GM18517 (cell line): ENCODE results near the gene TRPC6.

ENCODE experiments used
- ATAC-seq: cut with Tn5 transposase; IDR thresholded peaks from one replicate; pipeline ENCODE4 v1.9.1; 2021; ENCODE audit warnings: mild to moderate bottlenecking, moderate library complexity; ENCODE audit not compliant: unreplicated experiment

TRPC6 gene

DNA sequence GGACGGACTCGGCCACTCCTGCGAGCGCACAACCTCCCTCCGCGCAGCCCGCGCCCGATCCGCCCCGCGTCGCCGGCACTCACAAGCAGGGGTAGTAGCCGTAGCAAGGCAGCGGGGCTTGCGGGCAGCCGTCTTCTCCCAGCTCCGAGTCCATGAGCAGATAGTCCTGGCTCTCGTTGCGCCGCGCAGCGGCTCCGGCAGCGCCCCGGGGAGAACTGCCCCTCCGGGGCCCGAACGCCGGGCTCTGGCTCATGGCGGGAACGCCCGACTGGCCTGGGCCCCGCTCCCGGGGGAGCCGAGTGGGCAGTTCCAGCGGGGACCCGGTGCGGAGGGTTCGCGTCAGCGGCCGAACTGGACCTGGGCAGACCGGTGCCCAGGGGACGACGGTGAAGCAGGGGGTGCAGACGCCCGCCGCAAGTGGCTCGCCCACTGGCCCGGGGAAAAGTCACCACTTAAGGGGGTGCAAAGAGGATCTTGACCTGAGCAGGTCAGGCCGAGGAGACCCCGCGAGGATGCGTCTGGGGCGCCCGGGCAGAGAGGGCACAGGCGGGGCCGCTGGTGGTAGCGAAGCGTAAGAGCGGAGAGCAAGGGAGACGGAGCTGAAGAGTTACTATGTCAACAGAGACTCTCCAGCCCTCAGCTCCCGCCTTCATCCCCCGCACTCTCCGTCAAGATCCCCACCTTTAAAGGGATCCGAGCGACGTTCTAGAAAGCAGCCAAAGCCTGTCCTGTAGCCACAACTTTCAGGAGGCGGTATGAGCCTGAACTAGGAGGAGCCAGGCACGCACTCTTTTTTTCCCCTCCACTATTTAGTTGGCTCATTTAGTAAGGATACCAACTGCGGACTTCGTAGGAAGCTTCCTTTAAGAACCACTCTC lies at the start of gene TRPC6:
Gene TRPC6, minus strand, starts transcription at position 757 of the 878 bp plus-strand sequence. Its CDS starts 504 bp downstream, at position 253.
- ATAC-seq, result no peak

DNA sequence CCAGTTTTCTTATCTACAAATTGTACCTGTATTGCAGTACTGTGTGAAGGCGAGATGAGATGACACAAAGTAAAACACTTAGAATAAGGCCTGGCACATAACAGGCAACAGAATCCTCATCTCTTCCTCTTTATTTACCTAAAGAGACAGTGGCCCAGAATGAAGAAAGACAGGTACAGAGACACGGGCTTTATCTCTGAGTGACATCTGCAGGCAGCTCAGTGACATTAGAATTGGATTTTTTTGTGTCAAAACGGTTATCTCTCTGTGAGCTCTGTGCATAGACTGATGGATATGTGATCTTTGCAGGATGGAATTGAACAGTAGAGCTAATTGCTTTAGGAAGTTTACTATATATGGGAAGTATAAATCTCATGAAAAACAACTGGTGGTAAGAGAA lies 36.2 kb upstream of the TRPC6 start:
- no peak for ATAC-seq

DNA sequence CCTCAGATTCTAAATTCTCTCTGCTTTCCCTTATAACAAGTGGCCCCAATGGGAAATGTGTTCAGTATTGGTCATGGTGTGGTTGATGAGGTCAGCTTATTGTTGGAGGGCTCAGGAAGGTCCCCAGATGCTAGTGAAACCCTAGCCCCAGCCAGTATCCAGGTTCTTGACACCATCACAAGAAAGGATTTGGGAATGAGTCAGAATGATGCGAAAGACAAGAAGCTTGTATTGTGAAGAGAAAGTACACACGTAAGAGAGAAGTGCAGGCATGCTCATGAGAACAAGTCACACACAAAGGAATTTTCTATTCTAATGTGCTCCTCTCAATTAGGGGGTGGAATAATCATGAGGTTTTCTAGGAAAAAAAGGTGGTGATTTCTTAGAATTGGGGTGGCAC lies 34.9 kb upstream of the TRPC6 start:
- no peak for ATAC-seq

DNA sequence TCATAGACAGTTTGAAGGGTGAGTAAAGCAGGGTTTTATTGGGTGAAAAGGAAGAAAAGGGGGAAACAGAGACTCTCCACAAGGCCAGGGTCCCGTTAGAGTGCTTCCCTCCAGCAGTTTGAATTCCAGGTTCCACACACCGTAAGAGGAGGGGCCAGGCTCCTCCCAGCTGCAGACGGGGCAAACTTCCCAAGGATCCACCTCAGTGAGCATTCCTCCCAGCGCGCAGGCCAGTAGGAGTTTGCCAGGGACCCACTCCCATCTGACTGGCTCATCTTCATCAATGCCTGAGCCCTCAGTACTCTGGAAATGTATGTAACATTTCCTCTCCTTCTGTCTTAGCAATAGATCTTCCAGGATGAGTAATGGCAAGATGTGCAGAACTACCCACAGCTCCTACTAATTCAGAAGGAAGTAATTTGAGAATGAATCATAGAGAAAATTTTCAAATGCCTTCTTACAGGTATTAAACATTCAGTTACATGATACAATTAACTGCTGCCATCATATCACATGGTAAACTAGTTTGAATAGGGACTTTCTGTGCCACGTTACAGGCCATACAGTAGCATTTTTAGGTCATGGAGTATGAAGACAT lies 34.0 kb upstream of the TRPC6 start:
- no peak for ATAC-seq

DNA sequence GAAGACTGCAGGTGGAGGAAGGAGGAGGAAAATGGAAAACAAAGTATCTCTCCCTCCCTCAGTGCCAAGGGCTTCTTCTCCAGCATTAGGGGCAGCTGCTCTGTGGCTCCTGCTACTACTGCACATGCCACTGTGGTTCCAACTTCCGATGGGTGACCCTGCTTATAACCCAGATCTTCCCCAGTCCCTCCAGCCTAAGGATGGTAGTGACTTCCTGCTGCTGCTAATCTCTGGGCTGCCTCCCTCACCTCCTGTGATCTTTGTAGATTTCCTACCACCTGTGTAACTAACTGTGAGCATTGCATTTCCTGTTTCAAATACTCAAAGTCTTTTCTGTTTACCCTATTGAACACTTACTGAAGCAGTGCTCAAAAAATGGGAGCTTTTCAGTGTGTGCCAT lies 28.7 kb upstream of the TRPC6 start:
- ATAC-seq, result no peak

DNA sequence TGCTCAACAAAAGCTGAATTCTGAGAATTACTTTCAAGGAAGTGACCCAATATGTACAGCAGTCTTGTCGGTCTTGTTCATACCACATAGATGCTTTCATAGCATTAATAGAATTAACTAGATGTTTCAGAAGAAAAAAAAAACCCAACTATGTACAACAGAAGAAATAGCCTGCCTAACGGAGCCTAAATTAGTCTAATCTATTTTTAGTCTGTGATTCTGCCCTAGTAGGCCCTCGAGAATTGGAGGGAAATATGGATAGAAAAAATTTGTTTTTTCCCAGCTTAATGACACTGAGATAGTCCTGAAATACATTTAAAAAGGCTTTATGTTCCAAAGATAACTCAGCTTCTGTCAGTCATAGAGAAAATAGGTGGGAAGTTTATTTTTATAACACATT lies 17.1 kb upstream of the TRPC6 start:
- no peak for ATAC-seq

DNA sequence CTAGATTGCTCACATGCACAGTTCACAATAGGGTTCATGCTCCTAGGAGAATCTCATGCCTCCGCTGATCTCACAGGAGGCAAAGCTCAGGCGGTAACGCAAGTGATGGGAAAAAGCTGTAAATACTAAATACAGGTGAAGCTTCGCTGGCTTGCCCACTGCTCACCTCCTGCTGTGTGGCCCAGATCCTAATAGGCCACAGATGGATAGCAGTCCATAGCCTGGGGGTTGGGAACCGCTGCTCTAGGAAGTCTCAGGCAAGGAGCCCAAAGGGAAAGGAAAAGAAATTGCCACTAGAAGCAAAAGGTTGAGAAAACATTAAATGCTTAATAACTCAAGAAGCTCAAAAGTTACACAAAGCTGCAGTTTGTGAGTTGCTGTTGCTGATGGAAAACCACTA lies 3.2 kb upstream of the TRPC6 start:
- no peak for ATAC-seq

DNA sequence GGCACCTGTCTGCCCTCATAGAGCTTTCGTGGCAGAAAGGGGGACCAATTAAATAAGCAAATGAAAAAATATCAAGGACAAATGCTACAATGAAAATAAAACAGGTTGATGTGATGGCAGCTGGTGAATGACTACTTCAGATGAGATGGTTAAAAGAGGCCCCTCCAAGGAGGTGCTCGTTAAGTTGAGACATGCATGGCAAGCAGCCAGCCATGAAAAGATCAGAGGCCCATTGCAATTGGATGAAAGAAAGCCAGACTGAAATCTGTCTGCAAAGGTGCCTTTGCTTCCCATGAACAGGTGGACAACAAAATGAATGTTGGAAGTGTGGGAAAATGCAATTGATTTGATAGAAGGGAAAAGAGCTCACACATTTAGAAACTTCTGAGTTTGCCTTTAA lies 848 bp upstream of the TRPC6 start:
- ATAC-seq, result no peak

DNA sequence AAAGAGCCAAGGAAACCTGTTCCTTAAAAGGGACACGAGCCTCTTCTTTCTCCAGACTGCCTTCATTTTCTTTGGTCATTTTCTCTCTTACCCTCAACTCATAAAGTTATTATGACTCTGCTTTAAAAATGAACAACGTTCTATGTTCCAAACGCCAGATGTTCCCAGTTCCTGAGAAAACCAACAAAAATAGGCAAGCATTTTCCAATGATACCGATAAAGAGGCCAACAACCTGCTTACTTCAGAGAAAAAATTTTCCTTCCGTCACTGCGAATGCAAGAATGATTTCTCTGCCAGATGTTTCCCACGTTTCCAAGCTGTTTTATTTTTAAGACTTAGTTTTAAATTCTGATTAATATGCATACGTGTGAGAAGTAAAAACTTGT lies 315 bp upstream of the TRPC6 start:
- no peak for ATAC-seq

DNA sequence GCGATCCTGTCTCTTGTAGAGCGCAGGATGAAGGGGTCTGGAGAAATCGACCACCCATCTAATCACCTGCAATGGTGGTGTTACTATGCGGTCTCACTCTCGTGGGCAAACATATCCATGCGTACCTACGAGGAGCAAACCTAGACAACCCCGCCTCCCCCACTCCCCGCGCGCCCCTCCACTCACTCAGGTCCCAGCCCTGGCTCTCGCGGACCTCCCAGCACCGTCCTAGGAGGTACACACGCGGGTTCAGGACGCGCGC lies 887 bp downstream of the TRPC6 start:
- no peak for ATAC-seq

DNA sequence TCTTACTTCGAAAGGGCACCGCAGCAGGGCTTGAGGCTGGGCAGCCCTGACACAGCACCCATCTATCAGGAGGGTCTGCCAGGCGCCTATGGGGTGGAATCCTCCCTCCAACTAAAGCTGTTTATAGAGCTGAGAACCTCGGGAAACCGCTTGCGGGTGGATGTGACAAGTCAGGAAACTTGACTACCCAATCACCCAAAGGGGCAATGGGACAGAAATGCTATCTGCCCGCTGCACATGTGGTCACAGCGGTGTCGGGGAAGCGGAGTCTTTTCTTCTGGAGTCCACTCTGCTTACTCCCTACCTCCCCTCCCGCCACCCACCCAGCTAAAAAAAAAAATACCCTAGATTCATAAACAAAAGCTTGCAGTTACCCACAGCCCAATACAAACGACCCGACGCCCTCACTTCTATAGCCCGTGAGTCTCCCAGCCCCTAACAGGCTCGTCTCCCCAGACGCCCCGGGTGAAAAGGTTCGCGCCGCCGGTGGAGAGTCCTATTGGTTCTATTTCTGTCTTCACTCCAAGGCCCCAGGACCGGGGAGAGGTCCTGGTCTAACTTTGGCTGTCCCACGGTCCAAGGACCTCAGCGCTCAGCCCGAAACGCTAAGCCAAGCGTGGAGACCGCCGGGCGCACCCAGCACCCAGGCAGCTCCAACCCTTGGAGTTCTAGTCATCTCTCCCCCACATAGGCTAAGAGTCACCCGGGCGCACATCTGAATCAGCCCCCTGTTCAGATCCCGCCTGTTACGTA lies 1.4 kb downstream of the TRPC6 start:
- no peak for ATAC-seq

DNA sequence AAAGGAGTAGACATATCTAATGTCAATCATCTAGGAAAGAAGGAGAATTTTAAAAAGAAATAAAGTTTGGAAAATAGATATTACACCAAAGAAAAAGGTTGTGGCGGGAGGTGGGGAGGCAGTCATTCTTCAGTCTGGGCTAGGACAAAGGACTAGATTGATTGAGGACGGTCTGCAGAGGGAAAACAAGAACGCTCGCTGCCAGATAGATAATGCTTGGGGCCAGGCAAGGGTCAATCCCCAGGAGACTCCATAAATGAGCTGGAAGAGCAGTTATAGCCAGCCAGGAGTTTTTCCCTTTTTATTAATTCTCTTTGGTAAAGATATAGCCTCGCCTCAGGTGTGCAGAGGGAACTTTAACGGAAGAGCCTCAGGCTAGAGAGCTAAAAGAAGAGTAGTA lies 6.3 kb downstream of the TRPC6 start:
- ATAC-seq, result no peak

DNA sequence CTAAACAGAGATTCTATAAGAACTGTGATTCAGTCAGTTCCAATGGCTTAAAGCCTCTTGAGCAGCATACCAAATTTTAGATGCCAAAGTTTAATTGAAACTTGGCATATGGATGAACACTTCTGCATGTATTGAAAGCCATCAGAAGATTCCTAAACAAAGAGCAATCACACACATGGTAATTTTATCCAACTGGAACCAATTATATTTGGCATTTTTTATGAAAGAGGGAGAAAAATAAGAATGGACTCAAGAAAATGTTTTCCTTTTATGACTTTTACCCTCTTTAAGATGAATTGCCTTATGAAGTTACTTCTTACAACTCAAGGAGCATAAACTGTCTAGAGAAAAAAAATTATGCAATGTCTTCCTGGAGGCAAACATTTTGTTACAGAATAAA lies 7.4 kb downstream of the TRPC6 start:
- no peak for ATAC-seq

DNA sequence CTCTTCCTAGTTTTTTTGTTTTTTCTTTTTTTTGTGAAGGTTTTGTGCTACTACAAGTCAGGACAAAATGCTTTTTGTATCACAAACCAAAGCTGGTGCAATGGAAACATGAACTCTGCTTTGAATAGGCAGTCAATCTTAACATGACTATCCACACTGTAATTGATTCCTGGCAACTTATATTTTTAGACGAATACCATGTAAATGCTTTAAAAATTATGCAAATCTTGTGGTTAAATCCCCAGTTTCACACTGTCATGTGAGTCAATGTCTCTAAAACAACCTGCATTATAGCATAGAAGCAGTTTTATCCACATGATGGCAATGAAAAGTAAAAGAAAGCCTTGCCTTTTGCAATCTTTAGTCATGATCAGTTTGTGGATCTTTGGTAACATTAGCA lies 8.9 kb downstream of the TRPC6 start:
- no peak for ATAC-seq

DNA sequence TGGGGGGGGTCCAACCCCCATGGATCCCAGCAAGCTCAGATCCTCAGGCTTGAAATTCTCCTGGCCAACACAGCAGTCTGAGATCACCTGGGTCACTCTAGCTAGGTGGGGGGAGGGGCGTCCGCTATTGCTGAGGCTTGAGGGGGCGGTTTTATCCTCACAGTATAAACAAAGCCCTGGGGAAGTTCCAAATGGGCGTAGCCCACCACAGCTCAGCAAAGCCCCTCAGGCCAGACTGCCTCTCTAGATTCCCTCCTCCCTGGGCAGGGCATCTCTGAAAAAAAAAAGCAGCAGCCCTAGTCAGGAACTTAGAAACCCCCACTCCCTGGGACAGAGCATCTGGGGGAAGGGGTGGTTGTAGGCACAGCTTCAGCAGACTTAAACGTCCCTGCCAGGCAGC lies 16.7 kb downstream of the TRPC6 start:
- no peak for ATAC-seq

DNA sequence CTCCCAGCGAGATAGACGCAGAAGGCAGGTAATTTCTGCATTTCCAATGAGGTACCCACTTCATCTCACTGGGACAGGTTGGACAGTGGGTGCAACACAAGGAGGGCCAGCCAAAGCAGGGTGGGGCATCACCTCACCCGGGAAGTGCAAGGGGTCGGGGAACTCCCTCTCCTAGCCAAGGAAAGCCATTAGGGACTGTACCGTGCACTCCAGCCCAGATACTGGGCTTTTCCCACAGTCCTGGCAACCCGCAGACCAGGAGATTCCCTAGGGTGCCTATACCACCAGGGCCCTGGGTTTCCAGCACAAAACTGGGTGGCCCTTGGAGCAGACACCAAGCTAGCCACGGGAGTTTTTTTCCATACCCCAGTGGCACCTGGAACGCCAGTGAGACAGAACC lies 17.2 kb downstream of the TRPC6 start:
- ATAC-seq, result no peak

DNA sequence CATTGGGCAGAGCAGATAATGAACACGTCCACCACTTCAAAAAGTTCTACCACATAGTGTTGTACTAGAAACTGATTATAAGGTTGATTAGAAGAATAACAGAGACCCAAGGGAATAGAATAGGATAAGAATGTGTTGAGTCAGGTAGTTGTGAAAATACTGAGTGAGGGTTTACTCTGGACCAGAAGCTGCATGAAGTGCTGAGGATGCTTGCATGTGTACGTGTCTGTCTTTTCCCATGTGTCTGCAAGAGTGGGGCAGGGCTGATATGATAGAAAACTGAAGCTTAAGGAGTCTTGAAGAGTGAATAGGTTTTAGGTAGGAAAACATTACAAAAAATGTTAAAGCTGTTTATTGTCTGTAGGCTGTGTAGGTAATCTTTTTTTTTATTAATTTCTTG lies 20.6 kb downstream of the TRPC6 start:
- ATAC-seq, result no peak

DNA sequence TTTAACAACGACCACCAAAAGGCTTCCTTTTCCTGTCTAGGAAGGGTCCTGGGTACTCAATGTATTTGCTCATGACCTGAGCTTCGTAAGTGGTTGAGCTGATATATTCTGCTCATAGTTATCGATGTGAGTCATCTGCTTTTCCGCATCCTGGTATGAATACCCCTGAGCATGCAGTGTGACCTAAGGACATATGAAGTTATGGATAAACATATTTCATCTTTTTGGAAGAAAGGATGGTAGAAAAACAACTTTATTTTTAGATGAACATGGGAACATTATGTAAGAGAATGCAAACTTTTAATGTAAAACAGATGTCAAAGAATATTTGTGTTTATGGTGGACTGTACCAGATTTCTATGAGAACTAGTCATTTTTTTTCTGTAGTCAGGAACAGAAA lies 28.4 kb downstream of the TRPC6 start:
- no peak for ATAC-seq

DNA sequence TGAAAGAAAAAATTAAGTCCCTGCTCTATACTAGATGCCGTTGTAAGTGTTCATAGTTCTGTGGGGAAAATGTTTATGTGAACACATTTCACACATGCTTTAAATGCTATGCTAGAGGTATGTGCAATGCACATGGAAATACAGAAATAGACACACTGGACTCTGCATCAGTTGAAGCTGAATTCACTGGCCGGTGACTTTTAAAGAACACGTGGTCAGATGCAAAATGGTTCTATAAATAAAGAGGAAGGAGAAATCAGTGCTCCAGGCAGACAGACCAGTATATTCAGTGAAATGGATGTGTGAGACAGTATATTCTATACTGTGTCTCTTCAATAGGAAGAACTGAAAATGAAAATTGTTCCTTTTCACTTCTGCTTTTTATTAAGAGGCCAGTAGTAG lies 29.9 kb downstream of the TRPC6 start:
- peak; percentile 99 for ATAC-seq

DNA sequence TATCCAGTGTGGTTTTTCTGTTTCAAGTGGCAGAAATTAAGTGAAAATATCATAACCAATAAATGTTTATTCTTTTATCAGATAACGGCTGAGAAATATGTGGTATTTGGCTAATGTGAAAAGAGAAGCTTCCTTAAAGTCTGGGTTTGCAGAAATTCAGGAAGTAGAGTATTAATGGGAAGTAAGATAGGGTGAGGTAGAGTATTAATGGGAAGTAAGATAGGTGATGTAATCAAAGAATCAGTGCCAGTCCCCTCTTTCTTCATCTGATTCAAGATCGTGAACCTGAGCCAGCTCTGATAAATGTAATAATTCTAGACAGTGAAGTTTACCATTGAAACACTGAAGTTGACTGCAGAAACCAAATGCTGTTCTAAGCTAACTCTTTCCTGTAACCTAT lies 30.9 kb downstream of the TRPC6 start:
- no peak for ATAC-seq

DNA sequence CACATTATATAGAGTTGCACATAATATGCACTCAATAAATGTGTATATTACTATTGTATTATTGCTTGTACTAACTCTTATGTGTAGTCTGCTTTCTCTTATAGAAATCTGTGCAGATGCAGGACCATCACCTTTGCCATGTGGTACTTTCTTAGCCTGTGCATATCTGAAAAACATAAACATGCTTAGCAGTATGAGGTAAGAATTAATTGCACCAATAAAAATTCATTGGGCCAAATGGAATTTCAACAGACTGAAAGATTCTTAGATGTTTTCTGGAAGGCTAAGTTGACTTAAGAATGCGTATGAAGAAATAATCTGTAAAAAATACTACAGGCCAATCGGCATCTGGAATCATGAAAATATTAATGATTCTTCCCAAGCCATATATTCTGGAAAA lies 55.3 kb downstream of the TRPC6 start:
- no peak for ATAC-seq

DNA sequence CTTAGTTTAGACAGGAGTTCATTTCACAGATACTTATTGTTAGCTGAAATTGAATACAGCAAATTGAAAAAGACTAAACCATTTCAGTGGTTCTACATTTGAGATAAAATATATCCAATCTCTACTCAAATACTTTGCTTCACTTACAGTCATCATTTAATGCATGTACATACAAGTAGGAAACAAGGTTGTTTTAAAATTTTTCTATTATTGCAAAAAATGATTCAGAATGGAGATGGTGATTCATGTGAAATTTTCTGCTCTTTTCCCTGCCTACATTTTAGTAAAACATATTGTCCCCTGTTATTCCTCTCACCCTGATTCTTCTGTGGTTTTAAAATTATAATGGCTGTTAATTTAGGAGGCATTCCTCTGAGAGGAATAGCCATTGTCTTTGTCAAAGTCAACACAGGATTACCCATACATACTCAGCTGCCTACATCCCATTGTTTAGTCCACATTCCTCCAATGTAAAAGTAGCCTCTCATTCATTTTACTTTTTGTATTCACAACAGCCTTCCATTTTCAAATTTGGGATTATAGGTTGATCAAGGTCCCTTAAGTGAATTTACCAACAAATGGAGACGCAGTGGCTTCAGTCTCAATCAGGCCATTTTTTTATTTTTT lies 60.1 kb downstream of the TRPC6 start:
- ATAC-seq, result no peak
